GM13977 (cell line): ENCODE results near the gene COL15A1.

Experiments
- DNase-seq: peaks from one replicate; pipeline ENCODE4 v3.0.0; 2012; ENCODE audit warnings: low spot score
- CTCF ChIP-seq: IDR thresholded peaks from 2 replicates; pipeline ENCODE4 v1.5.1; 2012; ENCODE audit warnings: mild to moderate bottlenecking, control low read depth; ENCODE audit not compliant: insufficient read depth; ENCODE audit errors: extremely low read depth, missing control alignments
- in situ Hi-C: fragments of 300-500 bp; cut with MboI; formaldehyde crosslinking; loops from one replicate; pipeline ENCODE4 v1.12.0; 2022; ENCODE audit warnings: low sequenced_read_pairs, low pct_unique_long_range_greater_than_20kb, mixed read lengths, inconsistent platforms; ENCODE audit not compliant: unreplicated experiment

The COL15A1 gene

GRCh38 chr9:98971168-98971914 lies 27.6 kb downstream of the COL15A1 start:
- in situ Hi-C loops: no loop called here
- no peak for DNase-seq

GRCh38 chr9:98971915-98972223 lies 28.2 kb downstream of the COL15A1 start:
- TF ChIP-seq CTCF: no peak
- in situ Hi-C loops: no loop called here
- DNase-seq: no peak

More at GRCh38 chr9:98971168-98971914, 27.6 kb downstream of the COL15A1 start:
- no peak for TF ChIP-seq CTCF

- in situ Hi-C loops: no loop called here
- no peak for DNase-seq
- no peak for TF ChIP-seq CTCF
These were observed 29.0 kb downstream of the COL15A1 start for GRCh38 chr9:98972716-98973115.

- no peak for TF ChIP-seq CTCF
- no peak for DNase-seq
- in situ Hi-C loops: no loop called here
These were observed 29.5 kb downstream of the COL15A1 start for GRCh38 chr9:98973171-98973570.

GRCh38 chr9:98973576-98973975 lies 29.9 kb downstream of the COL15A1 start:
- DNase-seq: no peak
- TF ChIP-seq CTCF: no peak
- in situ Hi-C loops: no loop called here

GRCh38 chr9:98974106-98974505 lies 30.4 kb downstream of the COL15A1 start:
- no peak for DNase-seq
- in situ Hi-C loops: no loop called here
- no peak for TF ChIP-seq CTCF
